ENCODE results near the gene ASTL.

DNA sequence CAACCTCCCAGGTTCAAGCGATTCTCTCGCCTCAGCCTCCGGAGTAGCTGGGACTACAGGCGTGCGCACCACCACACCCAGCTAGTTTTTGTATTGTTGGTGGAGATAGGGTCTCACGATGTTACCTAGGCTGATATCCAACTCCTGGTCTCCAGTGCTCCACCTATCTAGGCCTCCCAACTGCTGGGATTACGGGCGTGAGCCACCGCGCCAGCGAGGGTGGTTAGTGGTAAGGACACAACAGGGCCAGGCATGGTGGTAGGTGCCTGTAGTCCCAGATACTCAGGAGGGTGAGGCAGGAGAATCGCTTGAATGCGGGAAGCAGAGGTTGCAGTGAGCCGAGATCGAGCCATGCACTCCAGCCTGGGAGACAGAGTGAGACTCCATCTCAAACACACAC, 33.5 kb upstream of the ASTL start:
- TF ChIP-seq, protein P1, sequence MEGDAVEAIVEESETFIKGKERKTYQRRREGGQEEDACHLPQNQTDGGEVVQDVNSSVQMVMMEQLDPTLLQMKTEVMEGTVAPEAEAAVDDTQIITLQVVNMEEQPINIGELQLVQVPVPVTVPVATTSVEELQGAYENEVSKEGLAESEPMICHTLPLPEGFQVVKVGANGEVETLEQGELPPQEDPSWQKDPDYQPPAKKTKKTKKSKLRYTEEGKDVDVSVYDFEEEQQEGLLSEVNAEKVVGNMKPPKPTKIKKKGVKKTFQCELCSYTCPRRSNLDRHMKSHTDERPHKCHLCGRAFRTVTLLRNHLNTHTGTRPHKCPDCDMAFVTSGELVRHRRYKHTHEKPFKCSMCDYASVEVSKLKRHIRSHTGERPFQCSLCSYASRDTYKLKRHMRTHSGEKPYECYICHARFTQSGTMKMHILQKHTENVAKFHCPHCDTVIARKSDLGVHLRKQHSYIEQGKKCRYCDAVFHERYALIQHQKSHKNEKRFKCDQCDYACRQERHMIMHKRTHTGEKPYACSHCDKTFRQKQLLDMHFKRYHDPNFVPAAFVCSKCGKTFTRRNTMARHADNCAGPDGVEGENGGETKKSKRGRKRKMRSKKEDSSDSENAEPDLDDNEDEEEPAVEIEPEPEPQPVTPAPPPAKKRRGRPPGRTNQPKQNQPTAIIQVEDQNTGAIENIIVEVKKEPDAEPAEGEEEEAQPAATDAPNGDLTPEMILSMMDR (IDR thresholded peaks at IDR 0.05) = no peak
- no peak for TF ChIP-seq POLR2AphosphoS5 (IDR thresholded peaks at IDR 0.05)
